Stimulated activated CD8-positive, alpha-beta memory T cell treated with anti-CD3 and anti-CD28 coated beads, Interleukin-7, amount 100 ng/mL, for 48 hours (primary cell): Measurements from ENCODE around the gene ARMC2.
"Not testable (repeated sequence)": the region's sequence is repeated elsewhere in the genome, so short reads cannot be mapped to it uniquely, and the experiment has no call there.

Experiments
- DNase-seq, 2 donors: peaks; one replicate each; pipeline ENCODE4 v3.0.0-alpha.2; 2020; ENCODE audit warnings: low read depth in 1 of 2; ENCODE audit errors: extremely low read depth in 1 of 2

ARMC2 gene

GRCh38 chr6:108947114-108947854 is 99.1 kb downstream of the ARMC2 start:
- no peak for DNase-seq

DNA sequence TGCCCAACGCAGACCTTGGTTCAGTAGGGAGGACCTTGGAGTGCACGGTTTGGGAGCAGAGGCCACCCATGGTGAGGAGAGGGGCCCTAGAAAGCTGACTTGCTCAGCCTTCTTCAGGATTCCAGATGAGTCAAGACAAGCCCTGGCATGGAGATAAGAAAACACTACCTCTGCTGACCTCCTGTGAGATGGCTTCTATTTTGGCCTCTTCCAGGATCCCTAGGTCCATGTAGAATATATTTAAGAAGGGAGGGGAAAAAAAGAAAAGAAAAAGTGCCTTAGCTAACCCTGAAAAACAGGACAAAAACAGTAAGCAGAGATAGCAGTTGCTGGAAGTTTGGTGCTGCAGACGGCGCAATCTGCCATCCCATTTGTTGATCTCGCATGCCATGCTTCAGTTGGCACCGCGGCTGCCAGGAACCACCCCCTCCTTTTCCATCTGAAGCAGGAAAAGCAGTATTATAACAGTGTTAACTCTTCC is 100.0 kb downstream of the ARMC2 start:
- DNase-seq: no peak

DNA sequence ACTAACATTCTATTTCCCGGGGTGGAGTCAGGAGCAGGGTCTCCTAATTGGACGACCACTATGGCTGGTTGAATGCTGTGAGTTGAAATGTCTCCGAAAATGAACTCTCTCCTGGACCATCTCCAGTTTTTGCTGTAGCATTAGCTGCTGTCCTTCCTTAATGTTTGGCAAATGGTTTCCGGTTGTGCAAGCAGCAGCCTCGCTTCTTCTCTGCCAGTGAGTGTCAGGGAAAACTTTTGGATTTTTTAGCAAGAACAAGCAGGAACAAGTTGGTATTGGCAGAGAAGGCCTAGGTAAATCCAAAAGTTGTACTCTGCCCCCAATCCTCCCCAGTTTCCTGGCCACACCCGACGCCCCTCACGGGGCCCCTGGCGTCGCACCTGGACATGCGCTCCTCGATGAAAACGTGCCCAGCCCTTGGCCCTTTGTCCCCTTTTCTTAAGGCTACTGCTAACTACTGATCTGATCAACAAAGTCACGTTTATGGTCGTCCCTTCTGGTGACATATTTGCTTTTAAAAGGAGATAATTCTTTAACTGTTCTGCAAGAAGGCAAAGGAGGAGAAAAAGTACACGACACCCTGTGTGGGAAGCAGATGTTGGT is 103.2 kb downstream of the ARMC2 start:
- no peak for DNase-seq

- DNase-seq: no peak
These were observed 104.7 kb downstream of the ARMC2 start for GRCh38 chr6:108952776-108953486.

GRCh38 chr6:108953681-108954080 is 105.5 kb downstream of the ARMC2 start:
- DNase-seq: no peak

- DNase-seq: no peak
These were observed 107.2 kb downstream of the ARMC2 start for GRCh38 chr6:108955329-108955949.

DNA sequence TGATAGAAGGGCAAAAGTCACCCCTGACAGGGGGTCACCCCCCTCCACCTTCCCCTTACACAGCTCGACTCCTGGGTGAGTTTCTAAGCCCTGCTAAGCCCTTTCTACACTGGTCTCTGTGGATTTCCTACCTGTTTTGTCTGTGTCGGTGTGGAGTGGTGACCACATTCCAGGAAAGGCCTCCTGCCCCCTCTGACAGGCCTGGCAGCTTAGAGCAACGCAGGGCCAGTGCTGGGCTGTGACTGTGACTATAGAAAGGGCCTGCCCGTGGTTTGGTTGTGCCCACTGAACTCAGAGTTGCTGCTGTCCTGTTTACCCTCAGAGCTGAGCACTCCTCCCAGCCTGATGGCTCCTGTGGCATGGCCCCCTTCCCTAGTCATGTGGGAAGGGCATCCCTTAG is 109.0 kb downstream of the ARMC2 start:
- no peak for DNase-seq

DNA sequence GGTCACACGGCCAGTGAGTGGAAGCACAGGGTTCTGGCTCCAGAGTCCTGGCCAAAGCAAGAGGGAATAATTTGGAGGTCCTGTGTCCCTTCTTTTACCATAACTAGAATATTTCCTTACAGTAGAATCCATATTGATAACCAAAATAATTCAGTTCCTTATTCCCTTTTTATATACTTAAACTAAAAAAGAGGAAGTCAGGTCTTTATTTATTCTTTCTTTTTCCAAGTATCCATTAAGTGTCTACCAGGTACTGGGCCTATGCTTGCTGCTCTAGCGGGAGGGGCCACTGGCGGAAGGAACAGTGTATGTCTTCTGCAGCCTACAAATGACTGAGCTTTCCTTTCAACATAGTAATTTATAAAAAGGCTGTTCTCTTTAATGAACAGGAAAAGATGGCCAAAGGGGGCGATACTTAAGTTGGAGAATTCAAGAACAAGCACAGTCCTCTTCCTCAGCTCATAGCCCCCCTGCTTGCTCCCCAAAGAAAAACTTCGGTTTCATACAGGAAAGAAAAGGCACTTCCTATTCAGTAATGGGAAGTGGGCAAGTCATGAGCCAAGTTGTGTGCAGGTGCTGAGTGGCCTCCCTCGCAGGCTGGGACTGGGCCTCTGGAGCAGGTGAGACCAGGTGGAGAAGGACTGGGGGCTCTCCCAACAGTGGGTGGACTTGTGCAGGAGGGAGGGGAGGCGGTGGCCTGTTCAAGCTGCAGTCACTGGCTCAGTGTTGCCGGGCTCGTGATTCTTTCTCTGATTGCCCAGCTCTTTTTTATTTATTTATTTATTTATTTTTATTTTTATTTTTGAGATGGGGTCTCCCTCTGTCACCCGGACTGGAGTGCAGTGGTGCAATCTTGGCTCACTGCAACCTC is 110.9 kb downstream of the ARMC2 start:
- DNase-seq: no peak

GRCh38 chr6:108959972-108960582 is 111.9 kb downstream of the ARMC2 start:
- no peak for DNase-seq

DNA sequence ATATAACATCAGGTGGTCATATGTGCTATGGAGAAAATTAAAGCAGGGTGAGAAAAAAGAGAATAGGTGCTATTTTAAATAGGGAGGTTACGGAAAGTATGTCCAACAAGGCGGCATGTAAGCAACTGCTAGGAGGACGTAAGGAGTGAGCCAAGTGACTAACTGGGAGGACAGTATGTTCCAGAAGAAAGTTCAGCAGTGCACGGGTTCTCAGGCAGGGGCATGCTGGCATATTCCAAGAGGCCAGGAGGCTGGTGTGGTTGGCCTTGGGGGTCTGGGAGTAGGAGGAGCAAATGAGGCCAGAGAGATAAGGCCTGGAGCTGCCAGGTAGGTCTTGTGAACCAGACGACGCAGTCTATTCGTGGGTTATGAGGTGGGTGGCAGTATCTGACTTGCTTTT is 112.4 kb downstream of the ARMC2 start:
- no peak for DNase-seq

- no peak for DNase-seq
These were observed 112.9 kb downstream of the ARMC2 start for GRCh38 chr6:108961077-108961476.

GRCh38 chr6:108961985-108962384 is 113.8 kb downstream of the ARMC2 start:
- no peak for DNase-seq

DNA sequence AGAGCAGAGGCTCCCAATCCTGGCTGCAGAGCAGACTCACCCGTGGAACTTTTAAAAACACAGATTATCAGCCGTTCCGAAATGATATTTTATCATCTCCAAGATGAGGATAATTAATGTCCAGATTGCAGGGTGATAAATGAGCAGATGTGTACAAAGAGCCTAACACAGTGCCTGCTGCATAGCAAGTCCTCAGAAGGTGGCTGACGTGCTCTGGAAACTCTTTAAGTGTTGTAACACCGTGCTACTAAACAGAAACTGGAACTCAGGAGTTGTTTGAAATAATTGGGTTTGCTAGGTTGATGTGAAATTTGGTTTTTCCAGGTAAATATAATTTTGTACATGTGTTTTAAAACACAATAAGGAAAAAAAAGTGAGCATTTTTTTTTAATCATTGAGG is 118.0 kb downstream of the ARMC2 start:
- DNase-seq: no peak

- peak in 1 of 2 donors; percentile 20 for DNase-seq
These were observed 118.9 kb downstream of the ARMC2 start for GRCh38 chr6:108966855-108967755.

DNA sequence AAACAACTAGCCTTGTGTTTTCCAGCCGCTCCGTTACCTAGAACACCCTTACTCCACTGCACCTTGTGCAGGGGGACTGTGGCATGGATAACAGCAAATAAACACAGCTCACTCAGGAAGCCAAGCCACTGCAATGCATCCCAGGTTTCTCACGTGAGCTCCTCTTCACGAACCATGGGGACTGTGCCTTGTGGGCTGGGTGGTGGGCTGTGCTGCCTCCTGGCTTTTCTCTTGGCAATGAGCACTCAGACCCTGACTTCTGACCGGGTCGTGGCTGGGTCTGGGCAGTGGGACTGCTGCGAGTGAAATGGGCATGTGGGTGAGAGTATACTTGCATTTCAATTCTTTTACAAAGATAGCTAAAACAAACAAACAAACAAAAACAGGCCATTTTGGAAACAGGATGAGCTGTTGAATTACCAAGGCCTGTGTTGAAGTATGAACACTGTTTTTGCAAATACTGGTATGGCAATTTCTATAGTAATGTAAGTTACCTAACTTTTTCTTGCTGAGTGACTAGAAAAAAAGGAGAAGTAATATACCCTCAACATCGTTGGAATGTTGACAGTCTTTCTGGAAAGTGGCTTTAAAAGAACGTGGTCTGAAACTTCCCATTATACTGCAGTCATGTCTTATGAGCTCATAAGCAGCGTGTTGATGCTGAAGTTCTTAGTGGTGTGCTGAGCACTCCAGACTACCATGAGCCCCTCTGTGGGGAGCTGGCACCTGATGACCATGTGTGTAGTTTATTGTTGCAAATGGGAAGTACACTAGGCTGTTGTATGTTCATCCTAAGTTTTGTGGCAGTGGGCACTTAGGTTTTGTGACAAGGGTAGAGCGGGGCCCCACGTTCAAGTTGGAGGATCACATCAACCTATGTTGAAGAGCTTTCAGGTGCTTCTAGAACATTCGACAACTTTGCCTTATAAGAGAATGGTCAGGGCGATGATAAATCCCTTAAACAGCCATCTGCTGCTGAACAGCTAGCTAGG is 120.4 kb downstream of the ARMC2 start:
- DNase-seq: no peak

- no peak for DNase-seq
These were observed 121.6 kb downstream of the ARMC2 start for GRCh38 chr6:108969776-108970175.

- DNase-seq: no peak
These were observed 126.0 kb downstream of the ARMC2 start for GRCh38 chr6:108974201-108974600.

GRCh38 chr6:108978638-108979037 is 130.4 kb downstream of the ARMC2 start:
- DNase-seq: not testable (repeated sequence)
